Uterus (tissue), 4 donors: ENCODE measurements around the gene ITPR1. TPM values are rescaled to one million over a fixed set of nuclear protein-coding genes. Genes with fewer than 3 reads are reported as not detected.

Source experiments
- DNase-seq, 2 donors: peaks; one replicate each; pipeline ENCODE4 v3.0.0-alpha.2; 2019 to 2020
- H3K27ac ChIP-seq, 2 donors: fragments of 200-600 bp; sonication (generic); 1 replicate in 1 of 2; 2 replicates in 1 of 2; pipeline ENCODE4 v1.5.1; 2016 to 2018
- H3K27me3 ChIP-seq, 2 donors: fragments of 200-600 bp; sonication (generic); one replicate each; pipeline ENCODE4 v1.5.1; 2018 to 2019; ENCODE audit warnings: control low read depth in 1 of 2
- H3K36me3 ChIP-seq, 2 donors: fragments of 200-600 bp; sonication (generic); one replicate each; pipeline ENCODE4 v1.5.1; 2019; ENCODE audit warnings: control low read depth in 1 of 2
- H3K4me1 ChIP-seq, 2 donors: fragments of 200-600 bp; sonication (generic); one replicate each; pipeline ENCODE4 v1.5.1; 2018 to 2019; ENCODE audit warnings: control low read depth in 1 of 2
- H3K4me3 ChIP-seq, 2 donors: fragments of 200-600 bp; sonication (generic); 1 replicate in 1 of 2; 2 replicates in 1 of 2; pipeline ENCODE4 v1.5.1; 2018 to 2019; ENCODE audit warnings: mild to moderate bottlenecking in 1 of 2
- H3K9me3 ChIP-seq, 2 donors: fragments of 200-600 bp; sonication (generic); one replicate each; pipeline ENCODE4 v1.5.1; 2019; ENCODE audit warnings: control low read depth in 1 of 2
- CTCF ChIP-seq, 4 experiments: fragments of 200-600 bp in 2 of 4; fragments of 450-650 bp in 2 of 4; sonication (generic) in 2 of 4; IDR thresholded peaks; one replicate each; pipeline ENCODE4 v1.5.1; 2016 to 2019; ENCODE audit warnings: antibody characterized with exemption in 4 of 4, mild to moderate bottlenecking in 2 of 4, moderate library complexity in 1 of 4
- POLR2A ChIP-seq, 2 donors: fragments of 450-650 bp; IDR thresholded peaks; one replicate each; pipeline ENCODE4 v1.6.1; 2016; ENCODE audit warnings: antibody characterized with exemption in 2 of 2, mild to moderate bottlenecking in 1 of 2, moderate library complexity in 1 of 2
- intact Hi-C: fragments of 100-400 bp; cut with DNase I; formaldehyde crosslinking; loops from one replicate; pipeline ENCODE4 v1.15.1; 2023; ENCODE audit warnings: low total_unique reads
- total RNA-seq, 4 donors: library from RNA; depleted of rRNA in 3 of 4; stranded (reverse); fragments of >200 nt in 3 of 4; gene quantifications; one replicate each; pipeline versions ENCODE4 v1.1.0 to v1.2.4, GENCODE V29; 2014 to 2023
- donor health status: DM: yes; HTN: yes; CAD: no.

ITPR1 gene
- total RNA-seq, 4 donors from 2014 or later = 98.2 to 224 (median 141) TPM

GRCh38 chr3:4808637-4809036 lies 315.5 kb downstream of the ITPR1 start:
- Histone ChIP-seq H3K4me1 (no peaks in the 10 kb centered on the region), H3K4me3 (no peak overlapping the region), H3K27ac (peak overlapping the region in 1 of 2 donors; percentile 67), H3K36me3 (no peaks in the 10 kb centered on the region), H3K27me3 (no peaks in the 10 kb centered on the region), H3K9me3 (no peaks in the 10 kb centered on the region)
- no peak for TF ChIP-seq POLR2A (IDR thresholded peaks at IDR 0.05)
- no peak for TF ChIP-seq CTCF (IDR thresholded peaks at IDR 0.05)
- intact Hi-C loops = no loop called here
- no peak for DNase-seq

GRCh38 chr3:4809922-4810321 lies 316.8 kb downstream of the ITPR1 start:
- DNase-seq = no peak
- no peaks in the 10 kb centered on the region for H3K36me3 ChIP-seq
- TF ChIP-seq CTCF (IDR thresholded peaks at IDR 0.05) (no peak), POLR2A (IDR thresholded peaks at IDR 0.05) (no peak)
- intact Hi-C loops = no loop called here
- H3K4me3 ChIP-seq = no peak overlapping the region
- no peaks in the 10 kb centered on the region for H3K27me3 ChIP-seq
- no peak overlapping the region for H3K27ac ChIP-seq
- no peaks in the 10 kb centered on the region for H3K9me3 ChIP-seq
- H3K4me1 ChIP-seq = no peaks in the 10 kb centered on the region

- Histone ChIP-seq H3K27me3 (no peaks in the 10 kb centered on the region), H3K27ac (peak overlapping the region in 1 of 2 donors; percentile 4), H3K4me3 (no peak overlapping the region), H3K36me3 (no peaks in the 10 kb centered on the region), H3K9me3 (no peaks in the 10 kb centered on the region), H3K4me1 (no peaks in the 10 kb centered on the region)
- intact Hi-C loops = no loop called here
- TF ChIP-seq CTCF (IDR thresholded peaks at IDR 0.05) (no peak), POLR2A (IDR thresholded peaks at IDR 0.05) (no peak)
- no peak for DNase-seq
These were observed 319.4 kb downstream of the ITPR1 start for GRCh38 chr3:4812591-4812990.

- no peak for TF ChIP-seq POLR2A (IDR thresholded peaks at IDR 0.05)
- TF ChIP-seq CTCF (IDR thresholded peaks at IDR 0.05) = no peak
- Histone ChIP-seq H3K27me3 (no peaks in the 10 kb centered on the region), H3K27ac (peak overlapping the region; percentile 11 to 37), H3K36me3 (no peaks in the 10 kb centered on the region), H3K9me3 (no peaks in the 10 kb centered on the region), H3K4me3 (no peak overlapping the region), H3K4me1 (no peaks in the 10 kb centered on the region)
- intact Hi-C loops = no loop called here
- no peak for DNase-seq
These were observed 320.8 kb downstream of the ITPR1 start for GRCh38 chr3:4813909-4814304.

GRCh38 chr3:4814305-4814903 lies 321.3 kb downstream of the ITPR1 start:
- H3K36me3 ChIP-seq = no peaks in the 10 kb centered on the region
- no peak overlapping the region for H3K4me3 ChIP-seq
- intact Hi-C loops = no loop called here
- H3K9me3 ChIP-seq = no peaks in the 10 kb centered on the region
- no peak for TF ChIP-seq POLR2A (IDR thresholded peaks at IDR 0.05)
- no peak for TF ChIP-seq CTCF (IDR thresholded peaks at IDR 0.05)
- H3K27me3 ChIP-seq = no peaks in the 10 kb centered on the region
- DNase-seq = peak in 1 of 2 donors; percentile 65
- peak overlapping the region; percentile 11 to 37 for H3K27ac ChIP-seq
- no peaks in the 10 kb centered on the region for H3K4me1 ChIP-seq
